GM21423 (cell line): ENCODE results near the gene MORN1.

Source experiments
- ATAC-seq: cut with Tn5 transposase; IDR thresholded peaks from one replicate; pipeline ENCODE4 v1.9.1; 2021; ENCODE audit warnings: mild to moderate bottlenecking, moderate library complexity; ENCODE audit not compliant: unreplicated experiment

The MORN1 gene

GRCh38 chr1:2282556-2283270, 108.6 kb downstream of the MORN1 start:
- ATAC-seq: no peak

GRCh38 chr1:2279817-2280216, 111.5 kb downstream of the MORN1 start:
- no peak for ATAC-seq

DNA sequence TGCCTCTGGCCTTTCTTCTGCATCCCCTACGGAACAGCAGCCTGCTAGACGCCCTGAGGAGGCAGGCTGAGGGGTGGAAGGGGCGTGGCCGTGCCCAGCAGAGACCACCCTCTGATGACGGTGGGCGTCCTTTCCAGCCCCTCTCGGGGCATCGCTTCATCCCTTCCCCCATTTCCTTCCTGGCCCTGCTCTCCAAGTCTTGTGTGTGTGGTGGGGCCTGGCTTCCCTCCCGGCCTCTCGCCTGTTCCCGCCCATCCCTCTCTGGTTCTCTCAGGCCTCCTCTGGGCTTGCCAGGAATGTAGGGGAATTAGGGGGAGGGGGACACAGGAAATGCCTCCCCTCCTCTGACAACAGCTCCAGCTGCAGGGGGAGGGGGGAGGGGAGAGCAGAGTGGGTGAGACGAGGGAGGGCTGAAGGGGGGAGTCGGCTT, 112.1 kb downstream of the MORN1 start:
- ATAC-seq: no peak

DNA sequence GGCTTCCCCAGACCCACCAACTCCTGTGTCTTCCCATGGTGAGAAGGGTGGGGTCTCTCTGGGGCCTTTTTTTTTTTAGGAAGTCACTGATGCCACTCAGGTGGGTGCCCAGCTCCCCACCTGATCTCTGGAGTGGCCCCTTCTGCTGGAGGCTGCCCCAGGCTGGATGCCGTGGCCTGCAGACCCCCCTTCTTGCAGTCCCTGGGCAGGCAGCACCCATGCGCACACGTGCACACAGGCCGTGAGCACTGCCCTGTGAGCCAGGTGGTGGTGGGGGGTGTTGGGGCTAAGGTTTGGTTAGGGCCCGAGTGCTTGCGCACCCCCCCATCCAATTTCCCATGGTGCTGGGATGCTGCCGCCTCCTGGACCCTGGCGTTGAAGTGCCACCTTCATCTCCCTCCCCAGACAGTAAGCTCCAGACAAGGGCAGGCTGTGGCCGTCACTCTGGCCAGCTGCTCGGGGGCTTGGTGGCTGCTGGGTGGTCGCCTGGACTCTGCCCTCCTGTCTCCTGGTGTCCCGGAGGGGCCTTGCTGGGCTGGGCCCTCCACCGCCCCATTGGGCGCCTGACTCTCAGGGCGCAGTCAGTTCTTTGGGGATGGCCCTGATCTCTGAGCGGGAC, 112.7 kb downstream of the MORN1 start:
- ATAC-seq: no peak

DNA sequence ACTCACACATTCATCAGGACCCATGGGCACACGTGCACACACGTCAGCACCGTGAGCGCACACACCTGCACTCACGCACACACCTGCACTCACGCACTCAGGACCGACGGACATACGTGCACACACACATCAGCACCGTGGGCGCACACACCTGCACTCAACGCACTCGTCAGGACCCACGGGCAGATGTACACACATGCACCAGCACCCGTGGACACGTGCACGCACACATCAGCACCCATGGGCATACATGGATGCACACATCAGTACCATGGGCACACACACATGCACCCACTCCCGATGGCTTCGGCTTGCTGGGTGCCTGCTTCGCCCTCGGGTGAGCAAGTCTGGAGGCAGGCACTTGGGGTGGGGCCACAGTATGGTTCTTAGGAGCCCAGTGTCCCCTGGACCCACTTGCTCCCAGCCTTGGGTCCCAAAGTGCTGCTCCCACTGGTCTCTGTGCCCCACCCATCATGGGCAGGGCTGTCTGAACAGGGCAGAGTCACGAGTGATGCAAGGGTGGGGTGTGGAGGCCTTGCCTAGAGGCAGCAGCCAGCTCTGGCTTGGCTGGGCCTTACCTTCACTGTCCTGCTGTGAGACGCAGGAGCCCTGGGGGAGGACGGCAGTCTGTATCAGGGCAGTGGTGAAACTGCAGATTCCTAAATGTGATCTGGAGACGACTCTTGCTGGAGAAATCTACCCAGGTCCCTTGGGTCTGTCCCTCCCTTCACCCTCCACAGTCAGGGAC, 113.4 kb downstream of the MORN1 start:
- no peak for ATAC-seq

DNA sequence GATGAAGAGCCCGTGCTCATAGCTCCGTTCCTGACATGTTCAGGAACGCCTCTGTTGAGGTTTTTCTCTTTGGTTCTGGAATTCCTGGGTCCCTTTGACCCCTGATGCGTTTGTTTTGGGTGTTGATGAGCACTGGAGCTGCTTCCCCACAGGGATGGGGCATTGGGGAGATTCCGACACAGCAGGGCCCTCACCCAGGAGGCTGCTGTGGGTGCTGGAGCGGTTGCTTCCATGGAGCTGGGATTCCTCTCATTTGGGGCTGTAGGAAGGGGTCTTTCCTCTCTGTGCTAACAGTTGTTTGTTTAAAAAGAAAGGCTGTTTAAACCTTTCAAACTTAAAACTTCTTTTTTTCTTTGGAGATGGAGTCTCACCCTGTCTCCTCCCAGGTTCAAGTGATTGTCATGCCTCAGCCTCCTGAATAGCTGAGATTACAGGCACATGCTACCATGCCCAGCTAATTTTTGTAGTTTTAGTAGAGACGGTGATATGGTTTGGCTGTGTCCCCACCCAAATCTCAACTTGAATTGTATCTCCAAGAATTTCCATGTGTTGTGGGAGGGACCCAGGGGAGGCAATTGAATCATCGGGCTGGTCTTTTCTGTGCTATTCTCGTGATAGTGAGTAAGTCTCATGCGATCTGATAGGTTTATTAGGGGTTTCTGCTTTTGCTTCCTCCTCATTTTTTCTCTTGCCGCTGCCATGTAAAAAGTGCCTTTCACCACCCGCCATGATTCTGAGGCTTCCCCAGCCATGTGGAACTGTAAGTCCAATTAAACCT, 114.4 kb downstream of the MORN1 start:
- ATAC-seq: no peak

- ATAC-seq: no peak
Measured at GRCh38 chr1:2275796-2276536, 115.4 kb downstream of the MORN1 start.

DNA sequence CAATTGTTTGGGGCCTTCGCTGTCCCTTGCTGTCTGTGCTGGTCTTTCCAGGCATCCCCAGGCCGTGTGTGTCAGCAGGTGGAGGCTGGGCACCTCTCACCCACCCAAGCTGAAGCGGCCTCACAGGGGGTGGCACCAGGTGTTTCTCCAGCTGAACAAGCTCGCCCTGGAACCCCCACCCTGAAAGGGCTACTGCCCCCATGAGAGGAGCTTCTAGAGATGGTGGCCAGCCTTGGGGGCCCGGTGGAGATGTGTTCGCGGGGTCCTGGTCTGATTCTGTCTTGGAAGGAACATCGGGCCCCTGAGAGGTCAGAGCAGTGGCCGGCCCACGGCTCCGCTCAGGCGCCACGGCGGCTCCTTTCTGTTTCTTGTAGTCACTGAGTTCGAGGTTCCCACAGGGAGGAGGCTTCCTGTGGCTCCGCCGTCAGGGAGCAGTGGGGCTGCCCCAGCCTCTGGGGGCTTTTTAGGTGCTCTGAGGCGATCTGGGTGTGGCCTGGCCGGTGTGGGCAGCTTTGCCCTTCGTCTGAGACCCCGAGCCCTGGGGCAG, 116.4 kb downstream of the MORN1 start:
- no peak for ATAC-seq

- no peak for ATAC-seq
Measured at GRCh38 chr1:2274231-2274928, 117.0 kb downstream of the MORN1 start.

DNA sequence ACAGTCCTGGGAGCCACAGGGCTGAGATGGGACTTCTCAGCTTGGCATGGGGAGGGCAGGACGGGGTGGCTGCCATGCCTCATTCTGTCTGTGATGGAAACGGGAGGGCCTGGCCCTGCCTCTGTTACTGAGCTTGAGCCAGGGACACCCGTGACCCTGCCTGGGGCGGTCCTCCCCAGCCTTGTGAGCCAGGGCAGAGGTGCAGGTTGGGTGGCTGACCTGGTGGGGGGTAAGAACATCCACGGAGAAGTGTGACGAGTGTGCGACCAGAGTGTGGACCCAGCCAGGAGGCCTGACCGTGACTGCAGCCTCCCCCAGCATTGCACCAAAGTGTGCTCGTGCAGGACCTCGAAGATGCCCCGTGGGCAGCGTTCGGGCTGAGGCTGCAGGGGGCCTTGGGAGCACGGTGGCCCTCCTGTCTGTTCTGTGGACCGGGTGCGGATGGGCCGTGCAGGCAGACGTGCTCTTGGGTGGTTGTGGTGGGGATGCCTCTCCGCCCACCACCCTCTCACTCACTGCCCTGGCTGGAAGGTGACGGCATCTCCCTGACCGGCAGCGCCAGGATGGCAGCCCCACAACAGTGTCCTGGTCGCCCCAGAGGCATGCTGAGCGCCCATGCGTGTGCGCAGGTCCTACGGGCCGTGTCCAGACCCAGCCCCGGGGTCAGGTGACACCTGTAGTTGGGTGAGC, 117.8 kb downstream of the MORN1 start:
- no peak for ATAC-seq

- no peak for ATAC-seq
Measured at GRCh38 chr1:2272686-2273400, 118.5 kb downstream of the MORN1 start.

GRCh38 chr1:2271841-2272655, 119.3 kb downstream of the MORN1 start:
- ATAC-seq: no peak
